PC-9 (cell line): ENCODE data around the gene ITGB8.

ENCODE experiments used
- CTCF ChIP-seq: fragments of 200-600 bp; sonication (generic); conservative IDR thresholded peaks from 2 replicates; pipeline ENCODE4 v1.6.1; 2017; ENCODE audit warnings: mixed run types, antibody characterized with exemption, mild to moderate bottlenecking, moderate library complexity
- EZH2 ChIP-seq: fragments of 200-600 bp; sonication (generic); IDR thresholded peaks from 2 replicates; pipeline ENCODE4 v1.8.0; 2017; ENCODE audit warnings: antibody characterized with exemption, low read depth

DNA sequence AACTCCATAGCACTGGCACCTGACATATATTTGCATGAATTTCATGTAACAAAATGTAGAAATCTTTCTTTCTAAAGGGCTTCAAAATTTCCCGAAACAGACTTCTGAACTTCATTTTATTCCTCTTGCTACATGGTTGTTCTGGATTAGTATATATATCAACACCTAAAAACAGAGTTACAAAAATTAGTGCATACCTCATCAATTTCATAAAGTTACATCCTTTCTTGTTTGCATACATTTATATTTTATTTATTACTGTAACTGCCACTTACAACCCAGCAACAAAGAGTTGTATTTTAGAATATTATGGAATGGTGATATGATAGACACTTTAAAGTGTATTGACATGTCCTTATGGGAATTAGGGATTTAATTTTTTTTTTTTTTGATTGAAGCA, 2.0 kb upstream of the ITGB8 start:
- TF ChIP-seq CTCF, result no peak
- TF ChIP-seq EZH2, result no peak
